GM21737 (cell line): ENCODE results near the gene PLCG1.
"Not testable (repeated sequence)": the region's sequence is repeated elsewhere in the genome, so short reads cannot be mapped to it uniquely, and the experiment has no call there.

ENCODE experiments used
- ATAC-seq: cut with Tn5 transposase; IDR thresholded peaks from one replicate; pipeline ENCODE4 v1.9.1; 2021; ENCODE audit warnings: mild to moderate bottlenecking, moderate library complexity; ENCODE audit not compliant: unreplicated experiment

The PLCG1 gene

DNA sequence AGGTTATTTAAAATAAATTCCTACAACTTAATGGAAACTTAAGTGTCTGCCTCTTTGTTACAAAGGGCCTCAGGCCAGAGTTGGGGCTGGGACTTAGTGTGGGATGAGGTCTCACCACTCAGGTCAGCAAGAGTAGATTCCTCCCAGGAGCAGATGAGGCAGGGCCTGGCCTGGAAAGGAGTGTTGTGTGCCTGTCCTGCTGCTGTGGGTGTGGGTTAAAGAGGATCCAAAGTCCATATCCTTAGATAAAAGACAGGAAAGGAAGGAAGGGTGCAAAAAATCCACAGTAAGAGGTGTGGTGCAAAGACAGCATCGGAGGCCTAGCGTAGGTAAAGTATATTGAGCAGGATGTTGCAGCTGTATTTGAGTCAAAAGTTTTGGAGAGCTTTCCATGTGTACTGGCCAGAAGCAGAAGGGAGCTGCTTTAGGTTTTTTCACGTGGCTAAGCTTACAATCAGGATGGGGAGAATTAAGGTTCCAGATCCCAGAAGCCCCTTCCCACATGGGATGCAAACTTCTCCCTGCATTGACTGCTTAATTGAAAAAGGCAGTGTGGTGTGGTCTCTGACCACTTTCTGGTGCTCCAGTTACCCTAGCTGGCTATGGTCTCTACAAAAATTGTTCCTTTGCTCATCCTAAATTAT lies 12.8 kb upstream of the PLCG1 start:
- no peak for ATAC-seq

DNA sequence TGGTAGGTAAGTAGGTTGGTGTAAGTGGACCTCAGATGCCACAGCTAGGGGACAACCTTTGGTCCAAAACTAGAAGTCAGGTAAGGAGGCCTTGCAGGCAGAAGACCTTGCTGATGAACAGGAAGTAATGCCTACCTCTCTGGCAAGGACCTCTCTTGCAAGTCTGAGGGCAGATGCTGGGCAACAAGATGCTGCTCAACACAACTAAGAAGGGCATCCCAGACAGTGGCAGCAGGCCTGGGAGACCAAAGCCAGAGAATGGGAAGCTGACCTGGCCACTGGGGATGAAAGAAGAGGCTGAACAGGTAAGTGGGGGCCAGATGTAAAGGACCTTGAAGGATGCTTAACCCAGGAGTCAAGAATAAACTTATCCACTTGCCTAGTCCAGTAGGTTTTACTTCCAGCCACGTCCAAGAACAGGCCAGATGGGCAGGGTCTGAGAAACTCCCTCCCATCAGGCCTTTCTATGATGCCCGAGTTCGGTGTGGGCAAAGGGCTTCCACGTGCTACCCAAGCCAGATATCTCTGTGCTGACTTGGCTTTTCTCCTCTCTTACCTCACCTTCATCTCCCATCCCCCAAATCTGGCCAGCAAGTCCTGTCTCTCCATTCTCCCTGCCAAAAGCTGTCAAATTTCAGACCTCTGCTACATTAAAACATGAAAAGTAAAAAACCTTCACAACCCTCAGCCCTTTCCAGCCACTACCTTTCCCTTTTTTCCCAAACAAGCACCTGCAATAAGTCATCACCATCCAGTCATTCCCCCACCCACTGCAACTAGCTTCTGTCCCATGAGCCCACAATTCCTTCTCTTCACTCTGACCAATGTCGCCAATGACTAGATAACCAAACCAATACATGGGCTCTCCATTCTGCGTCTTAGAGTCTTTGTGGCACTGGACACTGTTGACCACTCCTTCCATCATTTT lies 11.5 kb upstream of the PLCG1 start:
- no peak for ATAC-seq

DNA sequence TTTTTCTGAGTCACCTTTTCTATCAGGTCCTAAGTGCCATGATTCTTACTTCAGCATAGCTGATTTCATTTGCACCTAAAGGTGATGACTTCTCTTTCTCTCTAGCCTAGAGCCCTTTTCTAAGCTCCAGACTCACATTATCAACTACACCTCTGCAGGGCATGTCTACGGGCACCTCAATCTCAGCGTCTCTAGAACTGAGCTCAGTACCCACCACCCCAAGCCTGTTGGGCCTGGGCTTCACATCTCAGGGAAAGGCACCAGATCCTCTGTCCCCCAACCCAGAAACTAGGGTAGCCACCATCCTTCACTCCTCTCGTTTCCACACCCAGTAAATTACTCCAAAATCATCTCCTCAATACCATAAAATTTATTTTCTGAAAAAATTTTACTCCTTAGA lies 10.6 kb upstream of the PLCG1 start:
- ATAC-seq = no peak

DNA sequence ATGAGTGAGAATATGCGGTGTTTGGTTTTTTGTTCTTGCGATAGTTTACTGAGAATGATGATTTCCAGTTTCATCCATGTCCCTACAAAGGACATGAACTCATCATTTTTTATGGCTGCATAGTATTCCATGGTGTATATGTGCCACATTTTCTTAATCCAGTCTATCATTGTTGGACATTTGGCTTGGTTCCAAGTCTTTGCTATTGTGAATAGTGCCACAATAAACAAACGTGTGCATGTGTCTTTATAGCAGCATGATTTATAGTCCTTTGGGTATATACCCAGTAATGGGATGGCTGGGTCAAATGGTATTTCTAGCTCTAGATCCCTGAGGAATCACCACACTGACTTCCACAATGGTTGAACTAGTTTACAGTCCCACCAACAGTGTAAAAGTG lies 9.0 kb upstream of the PLCG1 start:
- not testable (repeated sequence) for ATAC-seq

DNA sequence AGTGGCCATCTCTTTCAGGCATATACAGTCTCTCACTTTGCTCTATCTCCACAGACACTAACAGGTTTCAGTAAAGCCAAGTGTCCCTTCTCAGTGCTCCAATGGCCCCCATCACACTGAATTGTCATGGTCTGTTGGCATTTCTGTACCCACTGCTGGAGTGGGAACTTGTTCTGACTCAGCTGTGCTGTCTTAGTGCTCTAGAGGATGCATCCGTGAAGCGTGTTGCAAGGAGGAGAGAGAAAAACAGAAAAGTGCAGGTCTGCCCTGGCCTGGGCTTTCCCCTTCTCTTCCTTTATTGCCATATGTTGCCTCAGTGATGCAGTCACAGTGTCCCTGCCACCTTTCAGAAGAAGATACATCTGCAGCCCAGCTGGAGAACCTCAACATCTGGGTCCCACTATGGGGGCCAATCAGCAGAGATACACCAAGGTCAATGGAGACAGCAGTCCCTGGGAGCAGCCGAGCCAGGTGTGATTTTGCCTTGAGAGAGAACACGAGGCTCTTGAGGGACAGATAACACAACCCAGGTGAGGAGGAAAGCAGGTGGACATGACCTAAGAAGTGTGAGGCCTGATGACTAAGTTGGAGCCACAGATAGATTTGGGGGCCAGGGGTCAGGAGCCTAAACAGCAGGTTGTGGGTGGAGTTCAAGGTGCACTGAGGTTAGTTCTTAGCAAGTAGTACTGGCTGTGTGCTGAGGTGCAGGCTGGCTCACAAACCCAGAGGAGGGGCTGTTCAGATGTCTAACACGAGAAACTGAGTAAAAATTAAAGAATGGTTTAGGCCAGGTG lies 5.6 kb upstream of the PLCG1 start:
- ATAC-seq = no peak

DNA sequence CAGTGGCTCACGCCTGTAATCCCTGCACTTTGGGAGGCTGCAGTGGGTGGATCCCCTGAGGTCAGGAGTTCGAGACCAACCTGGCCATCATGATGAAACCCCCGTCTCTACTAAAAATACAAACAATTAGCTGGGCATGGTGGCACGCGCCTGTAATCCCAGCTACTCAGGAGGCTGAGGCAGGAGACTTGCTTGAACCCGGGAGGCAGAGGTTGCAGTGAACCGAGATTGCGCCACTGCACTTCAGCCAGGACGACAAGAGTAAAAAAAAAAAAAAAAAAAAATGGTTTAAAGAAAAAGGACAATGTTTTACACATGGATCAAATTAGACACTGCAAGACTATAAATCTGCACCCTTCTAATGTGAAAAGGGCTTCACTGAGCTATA lies 5.0 kb upstream of the PLCG1 start:
- not testable (repeated sequence) for ATAC-seq

DNA sequence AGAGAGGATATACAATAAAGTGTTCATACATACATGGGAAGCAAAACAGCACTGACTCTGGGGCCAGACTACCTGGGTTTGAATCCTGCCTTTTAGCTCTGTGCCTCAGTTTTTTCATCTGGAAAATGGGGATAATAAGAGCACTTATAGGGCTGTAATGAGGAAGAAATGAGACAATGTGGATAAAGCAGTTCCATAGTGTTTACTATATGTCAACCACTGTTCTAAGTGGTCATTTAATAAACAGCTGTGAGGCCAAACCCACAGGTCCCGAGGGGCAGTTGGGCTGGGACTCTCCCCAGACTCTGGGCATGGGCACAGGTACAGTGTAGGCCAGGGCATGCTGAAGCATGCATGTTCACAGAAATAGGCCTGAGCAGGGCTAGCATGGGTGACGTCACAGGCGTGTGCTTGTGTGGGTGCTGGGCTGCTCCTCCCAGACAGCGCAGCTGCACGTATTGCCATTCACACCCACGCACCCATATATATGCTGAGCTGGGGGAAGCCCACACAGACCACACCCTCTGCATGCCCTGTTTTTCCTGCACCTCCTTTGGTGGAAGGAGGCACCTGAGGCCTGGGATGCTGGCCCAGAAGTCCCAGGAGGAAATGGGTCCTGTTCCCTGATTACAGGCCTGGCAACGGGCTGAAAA lies 3.5 kb upstream of the PLCG1 start:
- no peak for ATAC-seq

DNA sequence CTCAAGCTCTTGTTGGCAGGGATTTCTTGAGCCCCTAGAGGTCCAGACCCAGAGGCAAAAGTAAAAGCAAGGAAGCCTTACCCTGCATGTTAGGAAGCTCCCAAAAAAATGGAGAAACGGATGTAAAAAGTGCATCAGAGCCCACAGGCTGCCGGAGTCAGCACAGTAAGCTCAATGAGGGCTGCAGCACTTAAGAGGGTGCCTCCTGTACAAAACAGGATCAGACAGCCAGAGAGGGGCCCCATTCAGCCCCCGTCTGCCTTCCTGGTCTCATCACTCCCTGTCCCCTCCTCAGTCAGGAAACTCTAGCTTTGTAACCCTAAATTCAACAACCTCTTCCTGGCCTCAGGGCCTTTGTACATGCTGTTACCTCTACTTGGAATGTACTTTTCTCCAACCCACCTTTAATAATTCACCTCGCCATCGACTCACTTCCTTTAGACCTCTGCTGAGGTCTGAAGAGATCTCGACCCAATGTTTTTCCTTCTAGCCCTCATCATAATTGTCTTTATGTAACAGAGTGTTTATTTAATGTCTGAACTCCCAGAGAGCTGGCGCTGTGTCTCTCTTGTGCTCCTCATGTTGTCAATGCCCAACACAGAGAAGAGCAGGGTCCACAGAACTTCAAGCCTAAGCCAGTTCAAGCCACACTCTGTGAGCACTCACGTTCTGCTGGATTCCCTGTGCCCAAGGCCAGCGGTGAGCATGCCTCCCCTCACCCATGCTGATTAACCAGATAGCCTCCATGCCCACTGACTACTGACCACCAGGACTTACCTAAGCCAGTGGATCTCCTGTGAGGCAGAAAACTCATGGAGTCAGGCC lies 2.8 kb upstream of the PLCG1 start:
- ATAC-seq = no peak

DNA sequence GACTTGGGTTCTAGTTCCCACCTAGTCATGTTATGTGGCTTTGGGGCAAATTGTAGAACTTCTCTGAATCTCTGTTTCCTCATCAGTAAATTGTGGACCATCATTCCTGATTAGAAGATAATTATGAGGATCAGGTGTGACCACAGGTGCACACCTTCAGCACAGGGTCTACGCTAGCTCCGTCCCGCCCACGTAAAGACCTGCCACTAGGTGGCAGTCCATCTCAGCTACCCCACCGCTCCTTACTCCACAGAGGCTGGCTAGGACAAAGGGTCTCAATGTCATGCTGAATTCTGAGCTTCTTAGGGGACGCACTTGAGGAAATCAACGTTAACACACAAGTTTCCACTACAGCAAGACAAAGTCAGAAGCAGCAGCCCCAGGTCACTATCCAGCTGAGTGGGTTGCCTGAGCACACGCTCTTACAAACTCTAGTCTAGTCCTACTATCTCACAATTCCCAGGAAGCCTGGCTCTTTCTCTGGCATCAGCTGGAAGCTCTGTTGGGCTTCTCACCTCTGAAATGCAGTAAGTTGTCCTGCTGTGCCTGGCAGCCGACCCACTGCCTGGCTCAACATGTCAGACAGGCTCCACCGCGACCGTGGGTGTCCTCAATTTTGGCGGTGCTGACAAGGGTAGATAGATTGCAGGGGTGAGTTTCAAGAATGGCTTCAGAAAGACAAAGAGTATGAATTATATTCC lies 2.0 kb upstream of the PLCG1 start:
- no peak for ATAC-seq

DNA sequence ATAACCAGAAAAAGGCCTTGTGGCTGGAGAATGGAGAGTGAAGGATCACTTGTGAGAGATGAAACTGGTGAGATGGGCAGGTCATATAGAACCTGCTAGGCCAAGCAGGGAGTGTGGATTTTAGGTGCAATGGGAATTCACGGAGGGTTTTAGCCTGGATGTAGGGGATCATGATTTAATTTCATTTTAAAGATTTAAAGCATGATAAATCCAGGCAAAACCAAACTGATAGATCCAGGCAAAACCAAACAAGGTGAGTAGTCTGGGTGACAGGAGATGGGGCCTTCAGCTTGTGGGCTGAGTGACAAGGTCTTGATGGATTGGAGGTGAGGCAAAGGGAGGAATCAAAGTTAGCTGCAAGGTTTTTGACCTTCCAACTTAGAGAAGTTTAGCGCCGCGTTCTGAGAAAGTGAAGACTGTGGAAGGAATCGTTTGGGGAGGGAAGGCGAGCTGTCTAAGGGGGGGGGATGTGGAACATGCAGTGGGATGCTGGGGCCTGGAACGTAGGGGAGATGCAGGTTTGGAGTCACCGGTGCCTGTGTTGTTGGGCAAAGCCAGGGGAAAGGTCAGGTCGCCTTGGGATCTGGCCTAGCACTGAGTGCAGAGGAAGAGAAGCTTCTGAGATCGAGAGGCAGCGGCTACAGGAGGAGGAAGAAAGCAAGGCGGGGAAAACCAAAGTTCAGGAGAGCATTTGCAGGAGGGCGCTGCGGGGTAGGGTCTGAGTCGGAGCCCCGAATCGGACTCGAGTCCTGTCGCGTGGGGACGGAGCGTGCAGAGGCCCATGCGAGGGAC lies 1.3 kb upstream of the PLCG1 start:
- no peak for ATAC-seq

DNA sequence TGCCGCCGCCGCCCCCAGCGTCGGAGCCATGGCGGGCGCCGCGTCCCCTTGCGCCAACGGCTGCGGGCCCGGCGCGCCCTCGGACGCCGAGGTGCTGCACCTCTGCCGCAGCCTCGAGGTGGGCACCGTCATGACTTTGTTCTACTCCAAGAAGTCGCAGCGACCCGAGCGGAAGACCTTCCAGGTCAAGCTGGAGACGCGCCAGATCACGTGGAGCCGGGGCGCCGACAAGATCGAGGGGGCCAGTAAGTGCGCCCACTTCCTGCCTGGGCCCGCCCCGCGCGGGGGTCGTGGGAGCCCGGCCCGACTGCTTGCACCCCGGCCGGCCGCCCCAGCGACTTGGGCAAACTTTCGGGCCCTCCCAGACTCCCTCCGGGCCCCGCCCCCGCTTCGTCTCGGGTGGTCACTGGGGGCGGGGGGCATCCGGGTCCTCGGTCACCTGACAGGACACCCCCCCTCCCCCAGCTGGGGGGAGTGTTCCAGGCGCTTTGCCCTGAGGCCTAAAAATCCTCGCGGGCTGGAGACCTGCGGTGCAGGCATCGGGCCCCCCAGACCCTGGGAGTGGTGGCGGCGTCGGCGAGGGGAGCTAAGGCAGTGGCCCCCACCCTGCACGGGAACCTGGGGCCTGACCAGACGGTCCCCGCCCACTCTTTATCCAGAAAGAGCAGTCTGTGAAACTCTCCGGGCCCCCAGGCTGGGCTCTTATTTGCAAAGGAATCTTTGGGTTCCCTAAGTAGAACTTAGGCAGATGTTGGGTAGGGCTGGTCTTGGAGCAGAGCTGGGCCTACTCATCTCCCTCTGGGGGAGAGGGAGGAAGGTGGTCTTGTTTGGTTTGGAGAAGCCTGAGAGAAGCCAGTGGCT lies 501 bp downstream of the PLCG1 start:
- ATAC-seq = peak; percentile 16

DNA sequence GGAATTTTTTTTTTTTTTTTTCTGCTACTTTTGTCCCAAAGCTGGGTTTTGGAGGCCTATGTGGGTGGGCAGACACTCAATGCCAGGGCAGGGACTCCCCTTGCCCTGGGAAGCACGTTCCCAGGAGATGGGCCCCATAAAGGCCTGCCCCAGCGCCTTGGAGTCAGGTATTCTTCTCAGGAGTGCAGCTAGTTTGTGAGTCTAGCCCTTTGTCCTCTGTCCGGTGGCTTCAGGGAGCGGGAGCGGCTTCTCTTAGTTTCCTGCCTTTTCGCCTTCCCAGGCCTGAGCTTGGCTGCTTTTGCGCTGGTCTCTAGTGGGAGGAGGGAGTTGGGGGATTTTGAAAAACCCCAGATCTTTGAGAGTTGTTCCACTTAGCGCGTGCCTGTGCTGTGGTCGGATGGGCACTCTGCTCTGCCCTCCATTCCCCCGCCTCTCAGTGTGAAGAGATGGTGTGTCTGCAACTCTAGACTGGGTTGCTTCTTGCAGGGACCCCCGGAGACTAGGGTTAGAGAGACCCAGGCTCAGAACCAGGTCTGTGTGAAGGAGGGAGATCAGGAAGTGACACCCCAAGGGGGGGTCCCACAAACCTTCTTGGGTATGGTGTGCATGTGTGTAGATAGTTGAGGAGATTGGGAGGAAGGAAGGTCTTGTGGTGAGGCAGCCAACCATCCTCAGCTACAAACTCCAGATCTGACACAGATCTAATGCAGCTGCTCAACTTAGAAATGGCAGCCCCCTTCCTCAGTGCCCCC lies 1.3 kb downstream of the PLCG1 start:
- no peak for ATAC-seq

DNA sequence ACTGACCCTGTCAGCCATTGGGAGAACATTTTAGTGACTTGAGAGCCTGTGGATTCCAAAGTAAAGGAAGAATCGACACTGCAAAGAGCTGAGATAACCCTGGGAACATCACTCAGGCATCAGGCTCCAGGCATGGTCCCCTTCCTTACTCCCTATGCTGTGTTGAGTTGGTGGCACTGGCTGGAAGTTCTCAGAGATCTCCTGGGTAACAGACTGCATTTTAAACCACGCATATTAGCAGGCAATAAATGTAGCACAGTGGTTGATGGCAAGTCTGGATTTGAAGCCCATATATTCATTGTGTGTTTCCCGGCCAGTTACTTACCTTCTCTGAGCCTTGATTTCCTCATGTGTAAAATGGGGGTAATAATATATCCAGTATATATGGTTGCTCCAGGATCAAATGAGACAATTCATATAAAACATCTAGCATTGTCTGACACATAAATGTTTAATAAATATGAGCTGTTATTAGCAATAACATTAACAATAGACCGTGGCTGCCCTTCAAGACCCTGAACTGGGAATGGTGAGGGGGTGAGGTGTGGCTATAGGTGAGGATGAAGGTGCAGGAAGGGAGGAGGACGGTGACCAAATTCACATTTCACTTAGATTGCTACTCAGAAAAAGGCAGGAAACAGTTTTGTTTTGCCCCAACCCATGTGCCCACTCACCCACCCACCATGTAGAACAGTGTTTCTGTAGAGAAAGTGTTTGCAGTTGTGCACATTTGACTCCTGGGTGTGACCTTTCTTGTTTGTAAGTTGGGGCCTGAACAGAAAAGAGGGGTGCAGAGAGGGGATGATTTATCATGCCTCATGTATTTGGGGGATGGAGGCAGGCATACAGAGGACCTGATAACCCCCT lies 2.1 kb downstream of the PLCG1 start:
- ATAC-seq = no peak

DNA sequence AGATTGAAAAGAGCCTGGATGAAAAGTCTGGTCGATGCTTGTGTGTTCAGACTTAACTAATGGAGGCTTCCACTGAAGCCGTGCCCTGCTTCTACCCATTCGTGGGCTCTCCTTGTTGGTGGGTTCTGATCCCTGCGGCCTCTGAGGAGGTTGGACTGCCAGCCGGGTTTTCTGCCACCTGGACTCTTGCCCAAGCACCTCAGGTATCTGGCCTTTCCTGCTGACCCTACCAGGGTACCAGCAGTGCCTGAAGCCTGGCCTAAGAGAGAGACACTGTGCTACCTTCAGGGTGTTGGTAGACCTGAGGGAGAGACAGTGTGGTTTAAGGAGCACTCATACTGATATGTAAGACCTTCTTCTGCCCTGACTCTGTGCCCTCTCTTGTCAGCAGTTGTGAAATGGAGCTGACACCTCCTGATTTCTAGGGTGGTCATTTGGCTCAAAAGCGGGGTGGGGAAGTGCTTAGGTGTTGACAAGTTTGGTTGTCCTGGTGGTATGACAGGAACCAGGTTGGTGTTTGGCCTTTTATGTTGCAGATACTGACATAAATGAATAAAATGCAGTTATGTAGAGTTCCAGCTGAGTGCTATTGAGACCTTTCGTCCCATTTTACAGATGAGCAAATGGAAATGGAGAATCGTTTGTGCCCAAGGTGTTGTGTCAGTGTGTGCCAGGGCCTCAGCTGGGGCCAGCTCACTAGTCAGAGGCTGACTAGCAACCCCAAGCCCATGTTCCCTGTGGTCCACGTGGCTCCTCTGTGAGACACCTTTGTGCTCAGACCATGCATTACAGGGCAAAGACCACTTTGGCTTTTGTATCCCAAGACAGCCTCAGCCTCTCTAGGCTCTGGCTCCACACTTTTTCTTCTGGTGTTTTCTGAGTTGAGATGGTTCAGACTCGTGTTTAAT lies 3.1 kb downstream of the PLCG1 start:
- no peak for ATAC-seq

DNA sequence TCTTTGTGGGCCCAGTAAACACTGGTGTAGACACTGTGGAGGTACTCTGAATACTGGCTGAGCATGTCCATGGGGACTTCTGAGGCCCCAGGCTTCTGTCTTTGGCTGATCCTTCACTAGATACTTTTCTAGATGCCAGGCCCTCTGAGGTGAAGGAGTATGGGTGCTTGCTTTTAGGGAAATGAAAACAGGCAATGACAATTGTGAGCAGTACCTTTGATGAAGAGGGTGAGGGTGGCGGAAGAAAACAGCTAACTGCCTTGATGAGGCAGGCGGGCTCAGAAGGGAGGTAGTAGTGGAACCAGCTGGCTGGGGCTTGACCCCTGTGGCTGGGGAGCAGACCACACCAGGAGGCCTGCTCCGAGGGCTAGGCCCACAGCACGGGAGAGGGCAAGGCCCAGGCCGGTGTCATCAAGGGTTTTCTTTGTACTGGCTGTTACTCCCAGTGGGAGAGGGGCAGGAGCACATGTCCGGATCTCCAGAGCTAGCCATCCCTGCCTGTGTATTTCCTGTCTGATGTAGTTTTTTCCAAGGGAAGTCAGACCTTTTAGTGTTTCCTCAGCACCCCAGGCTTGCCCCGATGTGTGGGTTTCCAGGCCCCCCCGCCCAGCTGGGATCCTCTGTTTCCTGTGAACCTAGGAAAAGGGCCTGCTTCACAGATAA lies 3.9 kb downstream of the PLCG1 start:
- no peak for ATAC-seq
